IMR-90 (cell line): ENCODE data around the gene DDX41. TPM values are rescaled to one million over a fixed set of nuclear protein-coding genes. Genes with fewer than 3 reads are reported as not detected.

Experiments used
- ATAC-seq: fragments of 200-7000 bp; cut with Tn5 transposase; 2 replicates; pipeline ENCODE4 v1.9.1; 2020; ENCODE audit warnings: low read depth, mild to moderate bottlenecking, moderate library complexity
- BruUV-seq: library from RNA; stranded (reverse); fragments of 400-500 nt; replicated peaks from 2 replicates; lab custom pipeline; 2021; lab: Mats Ljungman, UMichigan
- CTCF ChIA-PET: fragments of 300-600 bp; formaldehyde crosslinking; extraction: SDS; loops from one replicate; lab custom pipeline; 2021; ENCODE audit warnings: antibody characterized with exemption; lab: Yijun Ruan, JAX
- POLR2A ChIA-PET: fragments of 300-600 bp; sonication (Branson Sonifier 250); formaldehyde crosslinking; loops from one replicate; lab custom pipeline; 2022; ENCODE audit warnings: antibody characterized with exemption; ENCODE audit not compliant: unreplicated experiment; lab: Charles Lee
- DNase-seq: peaks from one replicate; pipeline ENCODE4 v3.0.0; 2013
- H2AFZ ChIP-seq: replicated peaks from 2 replicates; pipeline ENCODE3; 2013; ENCODE audit warnings: low read length, mild to moderate bottlenecking; ENCODE audit not compliant: poor library complexity
- H2AK5ac ChIP-seq: 2 replicates; pipeline ENCODE4 v1.6.1; 2013; ENCODE audit warnings: low read depth, low read length, inconsistent platforms
- H2AK9ac ChIP-seq: replicated peaks from 2 replicates; pipeline ENCODE3; 2013; ENCODE audit warnings: mild to moderate bottlenecking, low read depth, low read length, moderate library complexity; ENCODE audit not compliant: poor library complexity
- H2BK120ac ChIP-seq: 2 replicates; pipeline ENCODE4 v1.6.1; 2013; ENCODE audit warnings: low read depth, low read length, inconsistent platforms
- H2BK15ac ChIP-seq: 3 replicates; pipeline ENCODE4 v1.6.1; 2013; ENCODE audit warnings: low read depth, low read length, inconsistent platforms
- H2BK20ac ChIP-seq: 2 replicates; pipeline ENCODE4 v1.6.1; 2013; ENCODE audit warnings: low read depth, mild to moderate bottlenecking, inconsistent platforms, low read length, moderate library complexity
- H2BK5ac ChIP-seq: 2 replicates; pipeline ENCODE4 v1.6.1; 2013; ENCODE audit warnings: mild to moderate bottlenecking, low read depth, low read length, inconsistent platforms; ENCODE audit not compliant: poor library complexity, severe bottlenecking
- H3K14ac ChIP-seq: replicated peaks from 2 replicates; pipeline ENCODE4 v1.6.1; 2013; ENCODE audit warnings: low read depth, low read length, inconsistent platforms
- H3K18ac ChIP-seq: 2 replicates; pipeline ENCODE4 v1.6.1; 2013; ENCODE audit warnings: low read depth, low read length, control low read depth
- H3K23ac ChIP-seq: 2 replicates; pipeline ENCODE4 v1.6.1; 2013; ENCODE audit warnings: low read depth, low read length, inconsistent platforms
- H3K27ac ChIP-seq: 2 replicates; pipeline ENCODE4 v1.5.1; 2013; ENCODE audit warnings: mild to moderate bottlenecking, control low read depth, low read length; ENCODE audit not compliant: insufficient read depth
- H3K27me3 ChIP-seq: 2 replicates; pipeline ENCODE4 v1.6.1; 2013; ENCODE audit warnings: low read length; ENCODE audit not compliant: control insufficient read depth, insufficient read depth
- H3K36me3 ChIP-seq: 2 replicates; pipeline ENCODE4 v1.6.1; 2013; ENCODE audit warnings: low read length, mixed read lengths; ENCODE audit not compliant: control insufficient read depth, insufficient read depth
- H3K4ac ChIP-seq: 2 replicates; pipeline ENCODE4 v1.6.1; 2013; ENCODE audit warnings: low read depth, low read length, inconsistent platforms
- H3K4me1 ChIP-seq: 2 replicates; pipeline ENCODE4 v1.6.1; 2013; ENCODE audit warnings: low read length, mixed read lengths; ENCODE audit not compliant: control insufficient read depth, insufficient read depth
- H3K4me2 ChIP-seq: 2 replicates; pipeline ENCODE4 v1.6.1; 2013; ENCODE audit warnings: low read depth, mild to moderate bottlenecking, control low read depth, low read length, moderate library complexity
- H3K4me3 ChIP-seq: 2 replicates; pipeline ENCODE4 v1.5.1; 2013; ENCODE audit warnings: low read depth, mild to moderate bottlenecking, control low read depth, low read length, moderate library complexity; ENCODE audit not compliant: insufficient read depth
- H3K56ac ChIP-seq: 2 replicates; pipeline ENCODE4 v1.6.1; 2013; ENCODE audit warnings: low read length, inconsistent platforms; ENCODE audit not compliant: insufficient read depth; ENCODE audit errors: extremely low read depth
- H3K79me1 ChIP-seq, 2 experiments: 2 replicates each; pipeline ENCODE4 v1.6.1; 2013; ENCODE audit warnings: low read length in 2 of 2, inconsistent platforms in 1 of 2, low read depth in 1 of 2
- H3K9ac ChIP-seq: 2 replicates; pipeline ENCODE4 v1.6.1; 2013; ENCODE audit warnings: low read depth, low read length, control low read depth
- H3K9me1 ChIP-seq: 2 replicates; pipeline ENCODE4 v1.6.1; 2013; ENCODE audit warnings: low read length, inconsistent platforms; ENCODE audit not compliant: insufficient read depth
- H3K9me3 ChIP-seq: 2 replicates; pipeline ENCODE4 v1.6.1; 2013; ENCODE audit warnings: low read length; ENCODE audit not compliant: control insufficient read depth, insufficient read depth
- H4K20me1 ChIP-seq: 2 replicates; pipeline ENCODE4 v1.6.1; 2013; ENCODE audit warnings: low read length, inconsistent platforms; ENCODE audit not compliant: insufficient read depth
- H4K5ac ChIP-seq: 2 replicates; pipeline ENCODE4 v1.6.1; 2013; ENCODE audit warnings: mild to moderate bottlenecking, low read depth, low read length, control low read depth
- H4K8ac ChIP-seq, 2 experiments: 2 replicates each; pipeline ENCODE4 v1.6.1; 2013; ENCODE audit warnings: low read depth in 2 of 2, low read length in 2 of 2, control low read depth in 1 of 2, inconsistent platforms in 1 of 2
- H4K91ac ChIP-seq: 2 replicates; pipeline ENCODE4 v1.6.1; 2013; ENCODE audit warnings: low read depth, low read length, inconsistent platforms; ENCODE audit not compliant: insufficient read depth
- BHLHE40 ChIP-seq: fragments of 150-350 bp; IDR thresholded peaks from 2 replicates; pipeline ENCODE4 v1.6.1; 2016; ENCODE audit warnings: mild to moderate bottlenecking, low read depth, low read length
- CEBPB ChIP-seq: IDR thresholded peaks from 2 replicates; pipeline ENCODE4 v1.6.1; 2012; ENCODE audit warnings: low read depth, low read length, improper control_type of control experiment
- FOS ChIP-seq: fragments of 150-350 bp; IDR thresholded peaks from 2 replicates; pipeline ENCODE4 v1.6.1; 2016; ENCODE audit warnings: low read depth, low read length
- MAZ ChIP-seq: IDR thresholded peaks from 2 replicates; pipeline ENCODE4 v1.6.1; 2012; ENCODE audit warnings: low read depth, mild to moderate bottlenecking, low read length, improper control_type of control experiment, moderate library complexity, borderline replicate concordance
- POLR2A ChIP-seq: IDR thresholded peaks from 2 replicates; pipeline ENCODE4 v1.6.1; 2012; ENCODE audit warnings: mild to moderate bottlenecking, low read depth, low read length
- RFX5 ChIP-seq: IDR thresholded peaks from 2 replicates; pipeline ENCODE4 v1.8.0; 2012; ENCODE audit warnings: low read depth, mild to moderate bottlenecking, low read length, moderate library complexity
- WGBS, 2 experiments: methylation state at CpG; one replicate each; pipeline versions ENCODE4 v1.1.5 to v1.1.7; 2013; ENCODE audit warnings: missing lambda C conversion rate in 2 of 2; ENCODE audit not compliant: insufficient read length in 1 of 2; ENCODE audit errors: extremely low coverage in 2 of 2; 5-methylcytosine and 5-hydroxymethylcytosine counted together
- dilution Hi-C: fragments of 300-500 bp; cut with HindIII; formaldehyde crosslinking; loops from one replicate; pipeline ENCODE4 v1.14.3; 2018; ENCODE audit warnings: low sequenced_read_pairs; ENCODE audit not compliant: unreplicated experiment
- in situ Hi-C: fragments of 300-500 bp; cut with MboI; formaldehyde crosslinking; loops from 3 replicates; pipeline ENCODE4 v1.14.3; 2019; ENCODE audit warnings: low sequenced_read_pairs, inconsistent platforms, mixed read lengths
- intact Hi-C: fragments of 100-400 bp; cut with micrococcal nuclease; formaldehyde crosslinking; loops from 2 replicates; pipeline ENCODE4 v1.10.0; 2022
- polyA plus RNA-seq, 3 experiments: library from polyadenylated mRNA; depleted of rRNA; stranded (reverse); fragments of >200 nt; gene quantifications; 2 replicates each; pipeline ENCODE4 v1.2.3, GENCODE V29; 2012; ENCODE audit warnings: low replicate concordance in 1 of 3
- total RNA-seq: library from RNA; depleted of rRNA; stranded (reverse); fragments of >200 nt; gene quantifications from 2 replicates; pipeline ENCODE4 v1.2.3, GENCODE V29; 2012
- TF ChIP-seq, protein P1 (sequence below): fragments of 150-350 bp; IDR thresholded peaks from 2 replicates; pipeline ENCODE4 v1.6.1; 2016; ENCODE audit warnings: low read depth, mild to moderate bottlenecking, low read length, moderate library complexity, borderline replicate concordance

Gene DDX41
- total and polyA plus RNA-seq, 2 of the 4 experiments (the other 2 are of a cell fraction) = 130 to 170 TPM

- ChIA-PET CTCF (interaction anchor here (1.7 kb wide), 1 partner anchor 10 kb away, joined by 5 read pairs; no protein-coding TSS in a partner anchor), POLR2A (no interaction called here)
- no peak overlapping the region for H3K4me2 ChIP-seq
- ATAC-seq (no peak), DNase-seq (no peak)
- TF ChIP-seq MAZ (no peak), BHLHE40 (no peak), FOS (no peak), POLR2A (no peak), CEBPB (no peak), RFX5 (no peak)
- TF ChIP-seq, protein P1, sequence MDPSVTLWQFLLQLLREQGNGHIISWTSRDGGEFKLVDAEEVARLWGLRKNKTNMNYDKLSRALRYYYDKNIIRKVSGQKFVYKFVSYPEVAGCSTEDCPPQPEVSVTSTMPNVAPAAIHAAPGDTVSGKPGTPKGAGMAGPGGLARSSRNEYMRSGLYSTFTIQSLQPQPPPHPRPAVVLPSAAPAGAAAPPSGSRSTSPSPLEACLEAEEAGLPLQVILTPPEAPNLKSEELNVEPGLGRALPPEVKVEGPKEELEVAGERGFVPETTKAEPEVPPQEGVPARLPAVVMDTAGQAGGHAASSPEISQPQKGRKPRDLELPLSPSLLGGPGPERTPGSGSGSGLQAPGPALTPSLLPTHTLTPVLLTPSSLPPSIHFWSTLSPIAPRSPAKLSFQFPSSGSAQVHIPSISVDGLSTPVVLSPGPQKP = no peak
- 94% methylated on average over 20 of the region's 25 CpGs; no CpG with 5 or more reads in 1 of the 2 experiments for WGBS, 2 experiments
- H3K4ac ChIP-seq = no peak overlapping the region
- in situ Hi-C loops = no loop called here
- no peak overlapping the region for H3K18ac ChIP-seq
- H3K23ac ChIP-seq = no peak overlapping the region
- BruUV-seq = no TSS peak
- H3K9ac ChIP-seq = no peak overlapping the region
- no peak overlapping the region for H2BK15ac ChIP-seq
- H2AK9ac ChIP-seq = no peak overlapping the region
- intact Hi-C loops = no loop called here
- H4K8ac ChIP-seq = no peak overlapping the region
- no peak overlapping the region for H3K56ac ChIP-seq
- H3K9me3 ChIP-seq = no peaks in the 10 kb centered on the region
- H4K91ac ChIP-seq = no peak overlapping the region
- no peaks in the 10 kb centered on the region for H3K27me3 ChIP-seq
- H2BK5ac ChIP-seq = no peak overlapping the region
- H2BK20ac ChIP-seq = no peak overlapping the region
- no peak overlapping the region for H3K27ac ChIP-seq
- peaks cover 34% of the 10 kb centered on the region for H3K4me1 ChIP-seq
- H3K36me3 ChIP-seq = peaks cover 64% of the 10 kb centered on the region
- H3K4me3 ChIP-seq = no peak overlapping the region
- H2AFZ ChIP-seq = no peak overlapping the region
- H4K20me1 ChIP-seq = peaks cover 77% of the 10 kb centered on the region
- no peak overlapping the region for H4K5ac ChIP-seq
- H3K14ac ChIP-seq = no peak overlapping the region
- H2AK5ac ChIP-seq = no peak overlapping the region
- H3K79me1 ChIP-seq = peaks cover 32 to 82% of the 10 kb centered on the region in 2 experiments
- H2BK120ac ChIP-seq = no peak overlapping the region
- H3K9me1 ChIP-seq = peaks cover 35% of the 10 kb centered on the region
- dilution Hi-C loops = no loop called here
Observed at GRCh38 chr5:177466861-177467260, 49.9 kb downstream of the DDX41 start.
